ENCODE data around the gene AFAP1.
A peak's percentile ranks its signal among the peaks of the same experiment; 100 is the strongest.

AFAP1 gene

GRCh38 chr4:7893539-7893938, 46.1 kb downstream of the AFAP1 start:
- no peak for DNase-seq (ENCODE audit: low spot score)

GRCh38 chr4:7892212-7893019, 47.2 kb downstream of the AFAP1 start:
- DNase-seq (ENCODE audit: low spot score) = no peak

- no peak for DNase-seq (ENCODE audit: low spot score)
Measured at GRCh38 chr4:7890635-7891393, 48.8 kb downstream of the AFAP1 start.

- DNase-seq (ENCODE audit: low spot score) = no peak
Measured at GRCh38 chr4:7887436-7887835, 52.2 kb downstream of the AFAP1 start.

- no peak for DNase-seq (ENCODE audit: low spot score)
Measured at GRCh38 chr4:7886007-7886973, 53.4 kb downstream of the AFAP1 start.

DNA sequence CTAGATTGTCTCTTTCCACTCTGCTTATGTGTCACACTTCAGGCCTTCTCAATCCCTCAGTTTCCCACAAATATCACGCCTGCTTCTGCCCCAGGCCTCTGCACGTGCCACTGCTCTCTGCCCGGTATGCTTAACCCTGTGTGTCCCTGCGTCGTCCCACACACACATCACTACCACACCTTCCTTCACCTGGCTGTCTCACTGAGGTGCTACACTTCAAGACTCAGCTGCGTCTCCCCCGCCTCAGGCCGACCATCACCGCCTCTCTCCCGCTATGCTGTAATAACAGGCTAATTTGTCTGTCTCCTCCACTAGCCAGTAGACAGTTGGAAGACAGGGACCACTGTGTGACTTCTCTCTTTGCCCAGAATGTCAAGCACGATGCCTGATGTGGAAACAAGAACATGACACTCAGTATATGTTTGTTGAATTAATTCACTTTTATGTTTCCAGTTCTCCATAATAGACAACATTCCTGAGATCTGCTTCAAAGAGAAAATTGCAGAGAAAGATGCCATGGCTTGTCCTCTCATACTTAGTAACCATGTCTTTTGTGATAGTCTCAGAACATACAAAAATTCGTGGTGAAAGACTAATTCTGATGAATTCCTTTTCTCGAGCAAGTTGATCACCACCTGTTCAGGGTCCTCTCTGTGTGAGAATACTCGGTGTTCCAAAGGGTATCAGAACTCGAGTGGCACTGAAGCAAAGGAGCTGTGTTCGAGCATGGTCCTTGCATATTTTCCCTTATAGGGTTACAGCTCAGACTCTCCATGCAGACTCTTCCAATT, 54.2 kb downstream of the AFAP1 start:
- no peak for DNase-seq (ENCODE audit: low spot score)

DNA sequence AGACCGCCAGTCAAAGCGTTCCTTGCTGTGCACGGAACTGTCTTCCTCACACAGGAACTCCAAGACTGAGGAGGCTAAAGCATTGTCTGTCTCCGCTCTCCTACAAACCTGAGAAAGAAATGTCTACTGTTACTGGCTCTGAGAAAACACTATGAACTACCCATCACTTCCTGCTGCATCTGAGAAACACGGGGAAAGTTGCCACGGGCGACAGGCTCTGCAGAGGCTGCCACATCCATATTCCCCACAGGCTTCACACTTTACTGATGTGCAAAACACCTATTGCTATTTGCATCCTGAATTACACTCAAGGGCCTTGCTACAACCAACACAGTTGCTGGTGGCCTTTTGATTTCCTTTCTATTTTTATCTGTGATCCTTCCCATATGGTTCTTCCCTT, 59.0 kb downstream of the AFAP1 start:
- DNase-seq (ENCODE audit: low spot score) = no peak

GRCh38 chr4:7879127-7879526, 60.5 kb downstream of the AFAP1 start:
- DNase-seq (ENCODE audit: low spot score) = no peak

DNA sequence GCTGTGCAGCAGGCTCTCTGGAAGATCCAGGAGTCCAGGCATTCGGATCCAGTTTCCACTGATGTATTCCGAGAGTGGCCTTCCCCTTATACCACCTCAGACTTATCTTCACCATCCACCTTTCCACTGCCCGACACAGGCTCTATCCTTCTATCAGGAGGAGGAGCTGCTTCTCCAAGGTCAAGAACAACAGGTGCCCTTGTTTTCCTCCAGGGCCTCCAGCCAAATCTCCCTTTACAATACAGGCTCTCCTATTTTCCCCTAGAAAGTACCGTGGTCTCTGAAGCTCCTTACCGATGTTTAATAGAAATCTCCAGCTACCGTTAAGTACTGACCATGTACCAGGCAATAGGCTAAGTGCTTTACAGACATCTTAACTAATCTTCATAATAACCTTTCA, 61.3 kb downstream of the AFAP1 start:
- no peak for DNase-seq (ENCODE audit: low spot score)

DNA sequence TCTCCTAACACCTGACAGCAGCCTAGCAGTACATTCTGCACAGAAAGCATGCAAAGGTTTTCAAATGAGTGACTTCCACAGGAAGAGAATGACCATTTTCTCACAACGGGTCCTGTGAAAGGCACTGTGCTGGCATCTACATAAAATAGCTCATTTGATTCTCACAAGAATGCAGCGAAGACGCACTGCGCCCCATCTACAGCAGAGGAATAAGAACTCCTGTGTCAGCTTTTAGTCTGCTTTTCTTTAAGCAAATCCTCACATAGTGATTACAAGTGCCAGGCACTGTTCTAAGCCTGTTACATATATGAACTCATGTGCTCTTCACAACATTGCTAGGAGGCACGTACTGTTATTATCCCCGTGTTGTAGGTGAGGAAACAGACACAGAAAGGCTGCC, 62.5 kb downstream of the AFAP1 start:
- no peak for DNase-seq (ENCODE audit: low spot score)

- no peak for DNase-seq (ENCODE audit: low spot score)
Measured at GRCh38 chr4:7876201-7876875, 63.3 kb downstream of the AFAP1 start.

- DNase-seq (ENCODE audit: low spot score) = no peak
Measured at GRCh38 chr4:7874838-7875237, 64.8 kb downstream of the AFAP1 start.

DNA sequence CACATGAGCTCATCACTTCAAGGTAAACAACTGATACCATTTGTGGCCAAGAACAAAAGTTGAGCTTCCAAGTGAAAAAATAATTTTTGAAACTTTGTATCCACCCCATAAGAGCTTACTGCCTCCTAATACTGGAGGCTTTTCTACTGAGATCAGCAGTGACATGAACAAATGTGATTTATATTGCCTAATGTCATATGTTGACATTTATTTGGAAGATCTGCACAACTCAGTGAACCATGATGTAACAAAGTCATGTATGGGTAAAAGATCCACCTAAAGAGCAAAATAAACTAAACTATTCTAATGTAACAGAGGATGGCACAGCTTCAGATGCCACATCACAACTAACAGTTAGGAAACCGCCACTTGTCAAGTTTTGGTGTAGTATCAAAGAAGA, 65.8 kb downstream of the AFAP1 start:
- no peak for DNase-seq (ENCODE audit: low spot score)

DNA sequence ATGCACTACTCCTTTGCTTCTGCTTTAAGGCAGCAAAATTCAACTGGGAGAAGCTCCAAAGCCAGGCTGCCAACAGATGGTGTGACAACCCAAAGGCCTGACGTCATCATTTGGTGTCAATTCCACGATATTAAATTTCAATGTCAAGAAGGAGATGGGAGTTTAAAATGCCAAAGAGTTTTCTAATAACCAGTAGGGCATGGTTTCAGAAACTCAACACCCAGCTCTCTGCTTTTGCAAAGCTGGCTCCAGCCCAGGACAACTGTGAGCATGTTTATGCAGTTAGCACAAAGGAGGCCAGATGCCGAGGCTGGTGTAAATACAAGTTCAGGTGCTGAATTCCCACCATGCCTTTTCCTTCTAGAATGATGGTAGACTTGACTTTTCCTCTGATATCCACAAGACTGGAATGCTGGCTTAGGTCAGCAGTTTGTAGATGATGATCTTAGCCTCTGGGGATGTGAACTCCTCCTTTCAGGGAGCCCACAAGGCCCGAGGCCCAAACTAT, 67.3 kb downstream of the AFAP1 start:
- peak; percentile 59 for DNase-seq (ENCODE audit: low spot score)

GRCh38 chr4:7871356-7871755, 68.3 kb downstream of the AFAP1 start:
- DNase-seq (ENCODE audit: low spot score) = no peak

DNA sequence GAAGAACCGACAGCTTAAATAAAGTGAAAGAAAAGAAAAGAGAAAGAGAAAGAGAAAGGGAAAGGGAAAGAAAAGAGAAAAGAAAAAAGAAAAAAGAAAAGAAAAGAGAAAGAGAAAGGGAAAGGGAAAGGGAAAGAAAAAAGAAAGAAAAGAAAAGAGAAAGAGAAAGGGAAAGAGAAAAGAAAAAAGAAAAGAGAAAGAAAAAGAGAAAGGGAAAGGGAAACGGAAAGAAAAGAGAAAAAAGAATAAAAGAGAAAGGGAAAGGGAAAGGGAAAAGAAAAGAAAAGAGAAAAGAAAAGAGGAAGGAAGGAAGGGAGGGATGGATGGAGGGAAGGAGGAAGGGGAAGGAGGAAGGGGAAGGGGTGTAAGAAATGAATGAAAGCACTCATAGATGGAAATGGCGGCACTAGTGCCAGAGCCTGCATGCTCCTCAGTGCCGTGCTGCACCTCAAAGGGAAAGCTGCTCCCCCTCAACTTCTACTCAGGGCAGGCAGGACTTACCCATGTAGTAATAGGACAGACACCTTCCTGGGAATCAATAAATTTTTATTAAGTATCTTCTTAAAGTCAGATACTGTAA, 70.7 kb downstream of the AFAP1 start:
- no peak for DNase-seq (ENCODE audit: low spot score)

DNA sequence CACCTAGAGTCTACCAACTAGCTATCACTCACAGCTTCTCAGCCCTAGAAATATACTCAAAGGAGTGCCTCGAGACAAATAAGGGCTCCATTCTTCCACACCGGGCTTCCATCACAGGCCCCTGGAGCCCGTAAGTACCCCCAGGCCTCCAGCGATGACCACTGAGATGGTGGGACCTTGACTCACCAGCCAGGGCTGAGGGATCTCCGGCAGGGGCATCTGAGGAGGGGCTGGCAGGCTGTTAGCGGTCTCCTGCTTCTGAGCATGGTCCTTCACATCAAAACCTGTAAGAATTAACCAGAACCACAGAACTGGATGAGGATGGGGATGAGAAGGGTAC, 71.3 kb downstream of the AFAP1 start:
- no peak for DNase-seq (ENCODE audit: low spot score)

DNA sequence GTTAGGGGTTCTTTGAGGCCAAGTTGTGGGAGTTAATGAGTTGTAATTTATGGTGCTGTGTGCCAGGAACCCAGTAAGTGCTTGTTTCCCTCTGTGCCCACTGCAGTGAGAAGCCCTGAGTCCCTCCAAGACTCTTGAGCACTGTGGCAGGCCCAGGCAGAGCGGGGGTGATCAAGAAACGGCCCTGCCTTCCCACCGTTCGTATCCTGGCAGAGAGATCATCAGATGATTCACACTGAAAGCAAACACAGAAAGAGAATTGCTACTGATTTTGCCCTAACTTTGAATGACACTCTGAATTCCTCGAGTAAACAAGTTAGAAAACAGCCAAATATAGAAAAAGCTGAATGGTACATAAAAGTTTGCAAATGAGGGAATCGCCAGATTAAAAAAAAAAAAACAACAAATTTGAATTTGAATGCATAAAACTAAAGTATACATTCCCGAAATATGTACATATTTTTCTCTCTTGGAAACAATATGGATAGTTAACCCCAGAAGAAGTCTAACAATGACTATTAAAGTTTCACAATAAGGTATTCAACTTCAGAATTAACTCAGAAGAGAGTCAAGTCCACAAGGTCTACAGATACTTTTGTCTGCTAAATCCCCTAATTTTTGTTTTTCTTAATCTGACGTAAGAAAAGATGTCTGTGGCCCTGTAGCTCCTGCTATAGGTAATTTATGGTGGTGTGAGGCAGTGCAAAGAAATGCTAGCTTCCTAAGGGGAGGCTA, 71.8 kb downstream of the AFAP1 start:
- peak; percentile 39 for DNase-seq (ENCODE audit: low spot score)

- no peak for DNase-seq (ENCODE audit: low spot score)
Measured at GRCh38 chr4:7867191-7867590, 72.5 kb downstream of the AFAP1 start.

DNA sequence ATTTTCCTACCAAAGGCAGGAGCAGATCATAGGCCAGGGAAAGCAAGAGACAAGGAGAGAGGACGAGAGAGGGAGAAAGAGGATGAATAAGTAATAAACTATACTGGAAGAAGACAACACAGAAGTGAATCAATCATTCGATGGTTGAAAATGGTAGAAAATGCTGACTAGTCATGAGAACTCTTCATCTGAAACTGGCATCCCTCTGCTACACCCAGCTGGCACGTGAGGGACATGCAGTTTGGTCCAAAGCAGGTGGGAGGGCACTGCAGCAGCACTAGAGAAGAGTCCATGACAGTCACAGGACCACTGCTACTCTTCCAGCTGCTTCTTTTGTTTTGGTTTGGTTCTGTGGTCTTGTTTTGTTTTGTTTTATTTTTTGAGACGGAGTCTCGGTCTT, 74.1 kb downstream of the AFAP1 start:
- DNase-seq (ENCODE audit: low spot score) = no peak
